GM23248 (cell line): ENCODE measurements around the gene PLIN5.

Experiments
- EZH2 ChIP-seq: fragments of 200-600 bp; sonication (generic); IDR thresholded peaks from 2 replicates; pipeline ENCODE4 v1.6.1; 2018; ENCODE audit warnings: antibody characterized with exemption, mild to moderate bottlenecking; ENCODE audit not compliant: insufficient read depth, poor library complexity, severe bottlenecking
- EZH2phosphoT487 ChIP-seq: fragments of 200-600 bp; sonication (generic); IDR thresholded peaks from 2 replicates; pipeline ENCODE4 v1.6.1; 2018; ENCODE audit warnings: antibody characterized with exemption, moderate library complexity, mild to moderate bottlenecking, low read depth; ENCODE audit not compliant: insufficient read depth

DNA sequence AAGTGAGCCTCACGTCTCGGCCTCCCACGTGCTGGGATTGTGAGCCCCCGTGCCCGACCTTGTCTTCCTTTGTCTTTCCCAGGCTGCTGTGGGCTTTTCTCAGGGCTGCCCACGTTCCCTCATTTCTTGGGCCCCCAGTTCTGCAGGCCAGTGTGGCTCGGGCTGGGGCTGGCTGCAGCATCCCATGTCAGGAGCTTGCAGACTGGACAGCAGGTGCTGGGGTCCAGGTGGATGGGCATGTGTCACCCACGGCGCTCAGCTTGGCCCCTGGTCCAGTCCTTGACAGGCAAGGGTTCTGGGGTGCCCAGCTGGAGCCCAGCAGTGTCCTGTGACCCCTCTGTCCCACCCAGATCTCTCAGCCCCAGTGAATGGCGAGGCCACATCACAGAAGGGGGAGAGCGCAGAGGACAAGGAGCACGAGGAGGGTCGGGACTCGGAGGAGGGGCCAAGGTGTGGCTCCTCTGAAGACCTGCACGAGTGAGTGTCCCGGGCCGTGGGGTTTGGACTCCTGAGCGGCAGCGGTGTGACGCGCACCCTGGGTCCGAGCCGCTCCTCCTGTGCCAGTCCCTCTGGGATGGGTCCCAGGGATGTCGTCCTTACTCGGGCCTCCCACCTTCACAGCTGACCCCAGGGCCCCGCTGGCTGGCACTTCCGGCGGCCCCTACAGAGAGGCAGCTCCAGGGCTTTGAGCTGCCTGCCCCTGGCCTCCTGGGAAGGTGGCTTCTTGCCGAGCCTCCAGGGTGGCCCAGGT is 34.0 kb downstream of the PLIN5 start:
- TF ChIP-seq EZH2 (no peak), EZH2phosphoT487 (no peak)
